Measurements from ENCODE around the gene FAM53A.

FAM53A gene

DNA sequence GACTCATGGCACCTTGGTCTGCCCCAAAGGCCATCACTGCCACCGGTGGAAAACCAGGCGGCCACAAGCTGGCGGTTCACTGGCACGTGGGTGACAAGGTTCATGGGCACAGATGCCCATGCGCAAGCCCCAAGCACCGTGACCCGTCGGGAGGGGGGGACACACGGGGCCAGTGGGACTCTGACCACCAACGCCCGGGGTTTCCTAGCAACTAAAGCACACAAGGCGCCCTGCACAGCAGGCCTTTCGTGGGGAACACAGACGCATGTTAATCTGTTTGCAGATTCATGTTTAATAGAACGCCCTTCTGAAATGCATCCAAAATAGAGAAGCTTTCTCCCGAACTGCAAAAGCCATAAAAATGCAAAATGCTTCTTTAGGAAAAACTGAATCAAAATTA, 43.9 kb downstream of the FAM53A start:
- H3K36me3 ChIP-seq, result no peaks in the 10 kb centered on the region
- H3K27me3 ChIP-seq, result no peaks in the 10 kb centered on the region
- DNase-seq, result no peak
- no peaks in the 10 kb centered on the region for H3K9me3 ChIP-seq
- no peaks in the 10 kb centered on the region for H3K4me1 ChIP-seq
- no peak overlapping the region for H3K4me3 ChIP-seq (ENCODE audit: low read depth, low read length)
- TF ChIP-seq CTCF (IDR thresholded peaks at IDR 0.05; ENCODE audit: low read depth, low read length), result no peak

- no peak for DNase-seq
- Histone ChIP-seq H3K4me3 (ENCODE audit: low read depth, low read length) (no peak overlapping the region), H3K9me3 (no peaks in the 10 kb centered on the region), H3K4me1 (no peaks in the 10 kb centered on the region), H3K36me3 (no peaks in the 10 kb centered on the region), H3K27me3 (no peaks in the 10 kb centered on the region; the same call in 1 of the 2 replicates)
- no peak for TF ChIP-seq CTCF (IDR thresholded peaks at IDR 0.05; ENCODE audit: low read depth, low read length)
These were observed 44.7 kb downstream of the FAM53A start for GRCh38 chr4:1639299-1639868.

- Histone ChIP-seq H3K9me3 (no peaks in the 10 kb centered on the region), H3K27me3 (peaks cover 3% of the 10 kb centered on the region), H3K36me3 (no peaks in the 10 kb centered on the region), H3K4me3 (ENCODE audit: low read depth, low read length) (no peak overlapping the region), H3K4me1 (no peaks in the 10 kb centered on the region)
- no peak for DNase-seq
- no peak for TF ChIP-seq CTCF (IDR thresholded peaks at IDR 0.05; ENCODE audit: low read depth, low read length)
These were observed 45.2 kb downstream of the FAM53A start for GRCh38 chr4:1638873-1639272.

GRCh38 chr4:1638272-1638598, 45.9 kb downstream of the FAM53A start:
- DNase-seq, result no peak
- Histone ChIP-seq H3K27me3 (peaks cover 4% of the 10 kb centered on the region), H3K4me1 (no peaks in the 10 kb centered on the region), H3K4me3 (ENCODE audit: low read depth, low read length) (no peak overlapping the region), H3K36me3 (no peaks in the 10 kb centered on the region), H3K9me3 (no peaks in the 10 kb centered on the region)
- TF ChIP-seq CTCF (IDR thresholded peaks at IDR 0.05; ENCODE audit: low read depth, low read length), result no peak

GRCh38 chr4:1637580-1638271, 46.4 kb downstream of the FAM53A start:
- Histone ChIP-seq H3K27me3 (peaks cover 6% of the 10 kb centered on the region), H3K36me3 (no peaks in the 10 kb centered on the region), H3K4me3 (ENCODE audit: low read depth, low read length) (no peak overlapping the region), H3K9me3 (no peaks in the 10 kb centered on the region), H3K4me1 (no peaks in the 10 kb centered on the region)
- DNase-seq, result no peak
- no peak for TF ChIP-seq CTCF (IDR thresholded peaks at IDR 0.05; ENCODE audit: low read depth, low read length)

- H3K36me3 ChIP-seq, result no peaks in the 10 kb centered on the region
- H3K9me3 ChIP-seq, result no peaks in the 10 kb centered on the region
- peaks cover 13% of the 10 kb centered on the region for H3K27me3 ChIP-seq
- DNase-seq, result no peak
- no peak for TF ChIP-seq CTCF (IDR thresholded peaks at IDR 0.05; ENCODE audit: low read depth, low read length)
- H3K4me1 ChIP-seq, result no peaks in the 10 kb centered on the region
- no peak overlapping the region for H3K4me3 ChIP-seq (ENCODE audit: low read depth, low read length)
These were observed 47.5 kb downstream of the FAM53A start for GRCh38 chr4:1636490-1637211.
